ENCODE measurements around the gene LDLRAD2. TPM values are rescaled to one million over a fixed set of nuclear protein-coding genes. Genes with fewer than 3 reads are reported as not detected.

Gene LDLRAD2
- total and polyA plus RNA-seq, 5 experiments from 2014 or later = not detected

GRCh38 chr1:21853131-21853427, 41.0 kb downstream of the LDLRAD2 start:
- no peaks in the 10 kb centered on the region for H3K9me3 Mint-ChIP-seq
- H3K27me3 Mint-ChIP-seq = no peaks in the 10 kb centered on the region
- POLR2A ChIA-PET = no interaction called here
- peaks cover 0 to 8% (median 2%) of the 10 kb centered on the region in 4 donors for H3K4me1 Mint-ChIP-seq
- DNase-seq (no peak), ATAC-seq (no peak)
- H3K4me3 Mint-ChIP-seq = no peak overlapping the region
- no peaks in the 10 kb centered on the region for H3K36me3 Mint-ChIP-seq
- H3K27ac Mint-ChIP-seq = no peak overlapping the region

DNA sequence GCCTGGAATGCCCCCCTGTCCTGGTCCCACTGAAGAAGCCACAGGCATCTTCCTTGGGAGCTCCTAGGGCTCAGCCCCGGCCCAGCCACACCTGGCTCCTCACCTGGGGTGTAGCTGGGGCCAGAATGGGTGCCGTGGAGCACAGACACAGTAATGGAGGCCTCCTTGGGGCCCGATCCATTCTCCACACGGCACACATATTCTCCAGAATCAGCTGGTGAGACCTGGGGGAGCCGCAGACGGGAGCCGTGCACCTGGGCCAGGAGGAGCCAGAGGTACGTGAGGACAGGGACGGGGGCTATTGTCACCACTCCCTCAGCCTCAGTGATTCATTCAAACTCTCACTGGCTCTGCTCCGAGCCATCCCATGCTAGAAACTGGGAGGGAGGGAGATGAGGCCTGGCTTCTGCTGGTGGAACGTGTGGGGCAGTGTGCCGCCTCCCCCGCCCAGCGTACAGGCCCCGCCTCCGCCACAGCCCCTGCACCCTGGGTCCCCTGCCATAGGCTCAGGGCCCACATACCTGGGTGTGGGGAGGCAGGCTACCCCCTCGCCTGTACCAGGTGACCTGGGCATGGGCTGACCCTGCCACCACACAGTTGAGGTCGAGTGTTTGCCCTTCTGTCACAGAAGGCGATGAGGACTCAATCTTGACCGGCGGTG, 42.2 kb downstream of the LDLRAD2 start:
- Mint-ChIP-seq H3K27ac (peak overlapping the region in 1 of 10 donors; percentile 57), H3K36me3 (no peaks in the 10 kb centered on the region), H3K9me3 (no peaks in the 10 kb centered on the region), H3K4me3 (no peak overlapping the region), H3K27me3 (peaks cover 0 to 1% (median 0%) of the 10 kb centered on the region in 5 donors), H3K4me1 (peaks cover 0 to 12% (median 2%) of the 10 kb centered on the region in 4 donors)
- POLR2A ChIA-PET = interaction anchor here (0.9 kb wide), 1 partner anchor 71 kb away, joined by 3 read pairs; no protein-coding TSS in a partner anchor
- DNase-seq = no peak
- ATAC-seq = no peak

GRCh38 chr1:21854751-21855131, 42.7 kb downstream of the LDLRAD2 start:
- Mint-ChIP-seq H3K9me3 (no peaks in the 10 kb centered on the region), H3K27ac (peak overlapping the region in 1 of 10 donors; percentile 57)

DNA sequence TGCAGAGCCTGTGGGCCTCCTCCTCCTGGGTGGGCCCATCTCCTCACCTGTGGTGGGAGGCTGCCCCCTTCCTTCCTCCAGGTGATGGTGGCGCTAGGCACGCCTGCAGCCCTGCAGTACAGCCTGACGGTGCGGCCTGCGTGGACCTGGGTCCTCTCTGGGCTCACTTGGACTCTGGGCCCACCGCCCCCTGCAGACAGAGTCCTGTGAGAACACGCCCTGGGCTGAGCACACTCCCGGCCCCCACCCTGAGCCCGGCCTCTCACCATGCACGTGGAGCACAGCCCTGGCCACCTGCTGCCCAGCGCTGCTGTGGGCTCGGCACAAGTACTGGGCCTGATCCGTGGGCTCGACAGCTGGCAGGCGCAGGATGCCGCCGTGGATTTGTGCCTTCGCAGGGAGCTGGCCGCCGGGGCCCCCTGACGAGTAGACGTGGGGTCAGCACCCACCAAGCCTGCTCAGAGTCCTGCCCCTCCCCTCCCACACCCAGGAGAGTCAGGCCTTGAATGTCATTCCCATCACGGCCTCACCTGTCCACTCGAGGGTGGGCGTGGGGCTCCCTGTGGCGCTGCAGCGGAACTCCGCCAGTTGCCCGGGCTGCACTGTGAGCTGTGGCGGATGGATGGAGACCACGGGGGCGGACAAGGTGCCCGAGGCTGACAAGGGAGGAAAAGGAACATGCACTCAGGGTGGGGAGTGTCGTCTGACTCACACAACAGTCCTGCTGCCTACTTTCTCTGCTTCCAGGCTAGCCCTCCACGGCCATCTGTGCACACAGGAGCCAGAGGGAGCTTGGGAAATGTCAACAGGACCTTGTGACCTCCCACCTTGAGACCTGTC, 43.4 kb downstream of the LDLRAD2 start:
- peaks cover 0 to 1% (median 0%) of the 10 kb centered on the region in 5 donors for H3K27me3 Mint-ChIP-seq
- H3K36me3 Mint-ChIP-seq = no peaks in the 10 kb centered on the region
- no peak overlapping the region for H3K4me3 Mint-ChIP-seq
- ATAC-seq (no peak), DNase-seq (no peak)
- POLR2A ChIA-PET = no interaction called here
- no peaks in the 10 kb centered on the region for H3K9me3 Mint-ChIP-seq
- H3K4me1 Mint-ChIP-seq = peaks cover 0 to 12% (median 2%) of the 10 kb centered on the region in 4 donors
- peak overlapping the region in 3 of 10 donors; percentile 21 to 57 (median 36) for H3K27ac Mint-ChIP-seq

More at GRCh38 chr1:21854751-21855131, 42.7 kb downstream of the LDLRAD2 start:
- ATAC-seq (no peak), DNase-seq (no peak)
- Mint-ChIP-seq H3K27me3 (peaks cover 0 to 1% (median 0%) of the 10 kb centered on the region in 5 donors), H3K36me3 (no peaks in the 10 kb centered on the region), H3K4me3 (no peak overlapping the region), H3K4me1 (peaks cover 0 to 12% (median 2%) of the 10 kb centered on the region in 4 donors)
- POLR2A ChIA-PET = interaction anchor here (0.9 kb wide), 1 partner anchor 71 kb away, joined by 3 read pairs; no protein-coding TSS in a partner anchor

- Mint-ChIP-seq H3K27me3 (peaks cover 0 to 1% (median 0%) of the 10 kb centered on the region in 5 donors), H3K36me3 (peaks cover 0 to 14% (median 5%) of the 10 kb centered on the region in 3 donors), H3K9me3 (no peaks in the 10 kb centered on the region), H3K27ac (peak overlapping the region in 1 of 10 donors; percentile 20), H3K4me1 (peaks cover 0 to 12% (median 0%) of the 10 kb centered on the region in 4 donors), H3K4me3 (no peak overlapping the region)
- POLR2A ChIA-PET = no interaction called here
- ATAC-seq (no peak), DNase-seq (no peak)
These were observed 45.2 kb downstream of the LDLRAD2 start for GRCh38 chr1:21857142-21857839.

- H3K27me3 Mint-ChIP-seq = peaks cover 0 to 1% (median 0%) of the 10 kb centered on the region in 5 donors
- DNase-seq = no peak
- H3K36me3 Mint-ChIP-seq = peaks cover 0 to 14% (median 5%) of the 10 kb centered on the region in 3 donors
- ATAC-seq = no peak
- peak overlapping the region in 3 of 10 donors; percentile 2 to 88 (median 47) for H3K27ac Mint-ChIP-seq
- no peak overlapping the region for H3K4me3 Mint-ChIP-seq
- no peaks in the 10 kb centered on the region for H3K9me3 Mint-ChIP-seq
- peaks cover 0 to 12% (median 0%) of the 10 kb centered on the region in 4 donors for H3K4me1 Mint-ChIP-seq
- POLR2A ChIA-PET = no interaction called here
These were observed 46.0 kb downstream of the LDLRAD2 start for GRCh38 chr1:21857840-21858670.

- Mint-ChIP-seq H3K27ac (no peak overlapping the region), H3K4me1 (peaks cover 0 to 12% (median 0%) of the 10 kb centered on the region in 4 donors), H3K36me3 (peaks cover 0 to 16% (median 5%) of the 10 kb centered on the region in 3 donors), H3K4me3 (no peak overlapping the region), H3K9me3 (no peaks in the 10 kb centered on the region), H3K27me3 (peaks cover 0 to 1% (median 0%) of the 10 kb centered on the region in 5 donors)
- POLR2A ChIA-PET = no interaction called here
- ATAC-seq (no peak), DNase-seq (no peak)
These were observed 47.7 kb downstream of the LDLRAD2 start for GRCh38 chr1:21859669-21860179.

GRCh38 chr1:21860971-21861370, 48.9 kb downstream of the LDLRAD2 start:
- no peak for DNase-seq
- ATAC-seq = no peak
- Mint-ChIP-seq H3K36me3 (peaks cover 0 to 16% (median 5%) of the 10 kb centered on the region in 3 donors), H3K27ac (no peak overlapping the region), H3K27me3 (peaks cover 0 to 1% (median 0%) of the 10 kb centered on the region in 5 donors), H3K9me3 (no peaks in the 10 kb centered on the region), H3K4me1 (peaks cover 0 to 13% (median 0%) of the 10 kb centered on the region in 4 donors), H3K4me3 (no peak overlapping the region)
- POLR2A ChIA-PET = no interaction called here

DNA sequence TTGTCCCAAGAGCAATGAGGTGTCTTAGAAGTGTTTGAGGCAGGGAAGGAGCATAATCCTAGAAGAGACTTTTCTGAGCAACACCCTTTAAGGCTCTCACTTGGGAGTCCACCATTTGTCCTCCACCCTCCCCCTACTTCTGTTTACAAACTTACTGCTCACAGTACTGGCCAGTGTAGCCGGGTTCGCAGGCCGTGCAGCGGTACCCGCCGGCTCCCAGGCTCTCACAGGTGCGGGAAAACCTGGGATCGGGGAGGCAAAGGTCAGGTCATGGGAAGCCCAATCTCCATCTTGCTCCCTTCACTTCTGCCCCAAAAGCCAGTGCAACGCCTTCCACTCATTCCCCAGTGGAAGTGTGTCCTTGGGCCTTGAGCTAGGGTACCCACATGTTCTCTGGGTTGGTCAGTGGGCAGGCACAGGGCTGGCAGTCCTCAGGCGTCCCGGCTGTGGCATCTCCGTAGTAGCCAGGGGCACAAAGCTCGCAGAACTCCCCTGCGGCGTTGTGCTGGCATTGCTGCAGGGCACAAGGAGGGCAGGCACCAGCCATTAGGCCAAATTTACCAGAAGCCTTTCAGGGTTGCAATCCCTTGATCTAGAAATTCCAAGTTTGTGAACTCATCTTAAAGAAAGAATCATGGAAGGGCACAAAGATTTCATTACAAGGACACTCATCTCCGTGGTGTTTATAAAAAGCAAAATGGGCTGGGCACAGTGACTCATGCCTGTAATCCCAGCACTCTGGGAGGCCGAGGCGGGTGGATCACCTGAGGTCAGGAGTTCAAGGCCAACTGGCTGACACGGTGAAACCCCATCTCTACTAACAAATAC, 49.8 kb downstream of the LDLRAD2 start:
- Mint-ChIP-seq H3K36me3 (peaks cover 0 to 16% (median 5%) of the 10 kb centered on the region in 3 donors), H3K27ac (no peak overlapping the region), H3K4me1 (peaks cover 0 to 20% (median 1%) of the 10 kb centered on the region in 4 donors), H3K4me3 (no peak overlapping the region), H3K27me3 (peaks cover 0 to 1% (median 0%) of the 10 kb centered on the region in 5 donors), H3K9me3 (no peaks in the 10 kb centered on the region)
- POLR2A ChIA-PET = interaction anchor here (0.6 kb wide), 1 partner anchor 68 kb away, joined by 3 read pairs; no protein-coding TSS in a partner anchor
- ATAC-seq (no peak), DNase-seq (no peak)

DNA sequence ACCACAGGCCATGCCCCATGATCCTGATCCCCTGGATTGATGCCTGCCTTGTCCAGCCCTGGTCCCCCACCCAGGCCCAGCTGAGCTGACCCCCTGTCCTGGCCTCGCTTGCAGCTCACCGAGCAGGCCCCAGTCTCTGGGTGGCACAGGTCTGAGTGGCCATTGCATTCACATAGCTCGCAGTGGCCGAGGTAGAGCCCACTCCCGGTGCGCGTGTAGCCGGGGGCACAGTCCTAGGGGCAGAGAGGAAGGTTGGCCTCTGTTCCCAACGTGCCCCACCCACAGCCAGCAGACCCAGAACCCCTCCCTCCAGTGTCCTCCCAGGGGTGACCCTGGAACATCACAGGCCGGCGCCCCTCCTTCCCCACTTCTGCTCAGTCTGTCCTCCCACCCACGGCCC, 51.9 kb downstream of the LDLRAD2 start:
- Mint-ChIP-seq H3K36me3 (peaks cover 0 to 16% (median 5%) of the 10 kb centered on the region in 3 donors), H3K27ac (no peak overlapping the region), H3K4me1 (peaks cover 0 to 12% (median 1%) of the 10 kb centered on the region in 4 donors), H3K27me3 (no peaks in the 10 kb centered on the region), H3K9me3 (no peaks in the 10 kb centered on the region), H3K4me3 (no peak overlapping the region)
- ATAC-seq (no peak), DNase-seq (no peak)
- POLR2A ChIA-PET = no interaction called here

DNA sequence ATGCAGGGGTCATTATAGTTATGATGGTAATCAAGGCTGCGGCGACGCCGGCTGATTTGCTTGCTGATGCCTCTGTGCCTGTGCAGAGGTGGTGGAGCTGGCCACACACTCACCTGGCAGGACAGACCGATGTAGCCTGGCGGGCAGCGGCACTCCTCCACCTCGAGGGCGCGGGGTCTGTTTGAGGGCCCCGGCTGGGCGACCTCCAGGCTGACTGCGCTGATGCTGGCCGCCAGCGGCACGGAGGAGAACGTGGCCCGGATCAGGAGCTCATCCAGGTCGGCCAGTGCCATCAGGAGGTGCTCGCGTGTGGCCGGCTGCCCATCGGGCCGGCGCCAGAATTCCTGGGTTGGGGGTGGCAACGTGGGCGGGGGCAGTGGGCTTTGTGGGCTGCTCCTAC, 52.7 kb downstream of the LDLRAD2 start:
- DNase-seq = no peak
- Mint-ChIP-seq H3K4me1 (peaks cover 0 to 12% (median 1%) of the 10 kb centered on the region in 4 donors), H3K9me3 (no peaks in the 10 kb centered on the region), H3K36me3 (peaks cover 0 to 16% (median 5%) of the 10 kb centered on the region in 3 donors), H3K4me3 (no peak overlapping the region), H3K27me3 (no peaks in the 10 kb centered on the region), H3K27ac (no peak overlapping the region)
- POLR2A ChIA-PET = no interaction called here
- ATAC-seq = no peak
